HepG2 (cell line): ENCODE results near the gene PFKFB4. TPM values are rescaled to one million over a fixed set of nuclear protein-coding genes. Genes with fewer than 3 reads are reported as not detected.

Experiments
- AHDC1 ChIP-seq: sonication (generic); formaldehyde crosslinking; IDR thresholded peaks from 2 replicates; pipeline ENCODE4 v1.5.1; 2020; ENCODE audit warnings: mild to moderate bottlenecking, missing genetic modification reagents, borderline replicate concordance
- BCL3 ChIP-seq: sonication (generic); formaldehyde crosslinking; IDR thresholded peaks from 2 replicates; pipeline ENCODE4 v1.5.1; 2020; ENCODE audit warnings: mild to moderate bottlenecking, missing genetic modification reagents, moderate library complexity
- NFKB2 ChIP-seq: sonication (generic); formaldehyde crosslinking; IDR thresholded peaks from 2 replicates; pipeline ENCODE4 v1.4.0; 2020; ENCODE audit warnings: missing genetic modification reagents, borderline replicate concordance
- RCOR2 ChIP-seq: IDR thresholded peaks from 2 replicates; pipeline ENCODE4 v1.6.1; 2016; ENCODE audit warnings: missing biosample characterization, missing genetic modification reagents
- REST ChIP-seq, 2 experiments: IDR thresholded peaks; 2 replicates each; pipeline ENCODE4 v1.6.1; 2011 to 2012; ENCODE audit warnings: low read length in 2 of 2, borderline replicate concordance in 1 of 2, low read depth in 1 of 2, mild to moderate bottlenecking in 1 of 2, moderate library complexity in 1 of 2
- SRY ChIP-seq: sonication (generic); formaldehyde crosslinking; IDR thresholded peaks from 2 replicates; pipeline ENCODE4 v1.8.0; 2022; ENCODE audit warnings: mild to moderate bottlenecking, missing genetic modification reagents
- TAF1 ChIP-seq: sonication (generic); formaldehyde crosslinking; IDR thresholded peaks from 2 replicates; pipeline ENCODE4 v1.4.0; 2020; ENCODE audit warnings: missing genetic modification reagents
- ZBTB20 ChIP-seq: sonication (generic); formaldehyde crosslinking; IDR thresholded peaks from 2 replicates; pipeline ENCODE4 v1.8.1; 2023; ENCODE audit warnings: missing genetic modification reagents, low read depth, mild to moderate bottlenecking, borderline replicate concordance
- ZNF207 ChIP-seq: fragments of 450-650 bp; IDR thresholded peaks from 2 replicates; pipeline ENCODE4 v1.6.1; 2016; ENCODE audit warnings: antibody characterized with exemption, borderline replicate concordance
- ZNF274 ChIP-seq: sonication (generic); formaldehyde crosslinking; IDR thresholded peaks from 2 replicates; pipeline ENCODE4 v1.5.1; 2020; ENCODE audit warnings: mild to moderate bottlenecking, missing genetic modification reagents
- ZNF605 ChIP-seq: sonication (generic); formaldehyde crosslinking; IDR thresholded peaks from 2 replicates; pipeline ENCODE4 v1.8.0; 2022; ENCODE audit warnings: mild to moderate bottlenecking, missing genetic modification reagents
- ZNF781 ChIP-seq: sonication (generic); formaldehyde crosslinking; IDR thresholded peaks from 2 replicates; pipeline ENCODE4 v1.5.1; 2020; ENCODE audit warnings: borderline replicate concordance, mild to moderate bottlenecking, missing genetic modification reagents; ENCODE audit errors: not compliant biosample characterization
- ZNF784 ChIP-seq: sonication (generic); formaldehyde crosslinking; IDR thresholded peaks from 2 replicates; pipeline ENCODE4 v1.5.1; 2020; ENCODE audit warnings: missing genetic modification reagents, mild to moderate bottlenecking, borderline replicate concordance
- ZSCAN29 ChIP-seq: sonication (generic); formaldehyde crosslinking; conservative IDR thresholded peaks from 2 replicates; pipeline ENCODE4 v1.4.0; 2020; ENCODE audit warnings: mild to moderate bottlenecking, missing genetic modification reagents
- polyA plus RNA-seq, 8 experiments: library from polyadenylated mRNA; depleted of rRNA in 3 of 8; stranded (reverse) in 7 of 8; unstranded in 1 of 8; fragments of >200 nt; fragmentation: Illumina TruSeq in 4 of 8; extraction: Trizol in 4 of 8; gene quantifications; 2 replicates each; pipeline versions ENCODE4 v1.2.1 to v1.2.3, GENCODE V29; 2011 to 2016; ENCODE audit warnings: low read depth in 4 of 8, missing spikeins in 1 of 8, mixed read lengths in 1 of 8; ENCODE audit not compliant: insufficient read depth in 1 of 8
- total RNA-seq, 5 experiments: library from RNA; depleted of rRNA; stranded (reverse); fragments of >200 nt; fragmentation: Illumina TruSeq; extraction: Trizol; gene quantifications; 2 replicates each; pipeline ENCODE4 v1.2.3, GENCODE V29; 2016; ENCODE audit warnings: low read depth in 1 of 5

PFKFB4 gene
- total and polyA plus RNA-seq, 2 of the 13 experiments (the other 11 are each of a cell fraction or from before 2014, with no cell fraction given), result 7.1 to 103 TPM

GRCh38 chr3:48555949-48556795, 431 bp downstream of the PFKFB4 start (continued):
- peak in 1 of 2 experiments; percentile 42; a peak in 1 of 4 replicates for TF ChIP-seq REST (IDR thresholded peaks at IDR 0.05; ENCODE audit: borderline replicate concordance in 1 of 2, low read depth in 1 of 2, low read length in 2 of 2)
- peak; percentile 67 for TF ChIP-seq ZNF784 (CRISPR knock-in tag)
- no peak; the same call in 1 of the 2 replicates for TF ChIP-seq BCL3 (CRISPR knock-in tag)
- no peak for TF ChIP-seq ZSCAN29 (CRISPR knock-in tag)
- 0 out of 2 replicates have a peak, but pooled peaks have one; percentile 43 for TF ChIP-seq AHDC1 (CRISPR knock-in tag)
- TF ChIP-seq ZBTB20 (CRISPR knock-in tag), result no peak; the same call in 1 of the 2 replicates
- 0 out of 2 replicates have a peak, but pooled peaks have one; percentile 5 for TF ChIP-seq SRY (CRISPR knock-in tag)
- 0 out of 2 replicates have a peak, but pooled peaks have one; percentile 16 for TF ChIP-seq ZNF274 (CRISPR knock-in tag)
- TF ChIP-seq ZNF207, result no peak
- 0 out of 2 replicates have a peak, but pooled peaks have one; percentile 47 for TF ChIP-seq RCOR2
- TF ChIP-seq TAF1 (CRISPR knock-in tag), result no peak; the same call in 1 of the 2 replicates
- TF ChIP-seq NFKB2, result peak; percentile 59; the same call in 1 of the 2 replicates
- TF ChIP-seq ZNF605 (CRISPR knock-in tag), result peak; percentile 1; the same call in 1 of the 2 replicates
- TF ChIP-seq ZNF781 (CRISPR knock-in tag), result no peak
